ENCODE measurements around the gene THOC7. TPM values are rescaled to one million over a fixed set of nuclear protein-coding genes. Genes with fewer than 3 reads are reported as not detected.
A peak's percentile ranks its signal among the peaks of the same experiment; 100 is the strongest.

The THOC7 gene
- total RNA-seq, 1 experiment from 2014 or later: 41.8 TPM

GRCh38 chr3:63872135-63872924 lies 8.7 kb upstream of the THOC7 start:
- Histone ChIP-seq H3K4me2 (ENCODE audit: low read length) (peak overlapping the region; percentile 57), H3K9ac (ENCODE audit: low read length) (peak overlapping the region; percentile 62), H3K4me1 (ENCODE audit: insufficient read depth, low read length) (peaks cover 20% of the 10 kb centered on the region), H3K27ac (ENCODE audit: low read length) (peak overlapping the region; percentile 95), H3K79me2 (ENCODE audit: low read length) (peaks cover 63% of the 10 kb centered on the region), H4K20me1 (ENCODE audit: low read length) (no peaks in the 10 kb centered on the region), H3K9me3 (ENCODE audit: low read length) (no peaks in the 10 kb centered on the region), H3K4me3 (ENCODE audit: low read length) (no peak overlapping the region), H3K9me2 (replicated peaks; ENCODE audit: low read length) (no peaks in the 10 kb centered on the region), H3K27me3 (ENCODE audit: low read length) (no peaks in the 10 kb centered on the region), H2AFZ (ENCODE audit: low read length) (no peak overlapping the region), H3K36me3 (ENCODE audit: low read depth, low read length) (no peaks in the 10 kb centered on the region), H3F3A (ENCODE audit: low read length, unreplicated experiment) (no peaks in the 10 kb centered on the region)
- ChIA-PET POLR2A (ENCODE audit: unreplicated experiment) (interaction anchor here (0.5 kb wide), 1 partner anchor 39 kb away, joined by 3 read pairs; no protein-coding TSS in a partner anchor), CTCF (no interaction called here)
- BruUV-seq (replicated peaks): no TSS peak
- ATAC-seq (peak; percentile 93), DNase-seq (peak; percentile 74)
- no peak for TF ChIP-seq CTCF (conservative IDR thresholded peaks at IDR 0.05; ENCODE audit: low read depth, low read length)
- TF ChIP-seq EZH2phosphoT487 (IDR thresholded peaks at IDR 0.05; ENCODE audit: borderline replicate concordance, low read length): no peak
- TF ChIP-seq EZH2 (IDR thresholded peaks at IDR 0.05; ENCODE audit: low read length, unreplicated experiment): no peak
- intact Hi-C loops (cut with micrococcal nuclease): no loop called here

GRCh38 chr3:63870615-63871005 lies 7.0 kb upstream of the THOC7 start:
- no peaks in the 10 kb centered on the region for H4K20me1 ChIP-seq (ENCODE audit: low read length)

More at GRCh38 chr3:63870615-63871005, 7.0 kb upstream of the THOC7 start:
- Histone ChIP-seq H3F3A (ENCODE audit: low read length, unreplicated experiment) (no peaks in the 10 kb centered on the region), H2AFZ (ENCODE audit: low read length) (no peak overlapping the region), H3K9me2 (replicated peaks; ENCODE audit: low read length) (no peaks in the 10 kb centered on the region), H3K36me3 (ENCODE audit: low read depth, low read length) (no peaks in the 10 kb centered on the region), H3K4me2 (ENCODE audit: low read length) (no peak overlapping the region), H3K4me1 (ENCODE audit: insufficient read depth, low read length) (peaks cover 20% of the 10 kb centered on the region), H3K79me2 (ENCODE audit: low read length) (peaks cover 62% of the 10 kb centered on the region), H3K27me3 (ENCODE audit: low read length) (no peaks in the 10 kb centered on the region), H3K9ac (ENCODE audit: low read length) (0 out of 2 replicates have a peak overlapping the region, but pooled peaks have one; percentile 31), H3K4me3 (ENCODE audit: low read length) (no peak overlapping the region), H3K9me3 (ENCODE audit: low read length) (no peaks in the 10 kb centered on the region), H3K27ac (ENCODE audit: low read length) (peak overlapping the region; percentile 75)
- TF ChIP-seq EZH2 (IDR thresholded peaks at IDR 0.05; ENCODE audit: low read length, unreplicated experiment) (no peak), CTCF (conservative IDR thresholded peaks at IDR 0.05; ENCODE audit: low read depth, low read length) (no peak), EZH2phosphoT487 (IDR thresholded peaks at IDR 0.05; ENCODE audit: borderline replicate concordance, low read length) (no peak)
- intact Hi-C loops (cut with micrococcal nuclease): no loop called here
- POLR2A ChIA-PET (ENCODE audit: unreplicated experiment): no interaction called here
- DNase-seq: no peak
- CTCF ChIA-PET: no interaction called here
- no TSS peak for BruUV-seq (replicated peaks)
- ATAC-seq: no peak

All from PC-3 (cell line).